Measurements from ENCODE around the gene STK4. TPM values are rescaled to one million over a fixed set of nuclear protein-coding genes. Genes with fewer than 3 reads are reported as not detected.

The STK4 gene
- total RNA-seq, 1 donor from 2014 or later, result 17.4 TPM

DNA sequence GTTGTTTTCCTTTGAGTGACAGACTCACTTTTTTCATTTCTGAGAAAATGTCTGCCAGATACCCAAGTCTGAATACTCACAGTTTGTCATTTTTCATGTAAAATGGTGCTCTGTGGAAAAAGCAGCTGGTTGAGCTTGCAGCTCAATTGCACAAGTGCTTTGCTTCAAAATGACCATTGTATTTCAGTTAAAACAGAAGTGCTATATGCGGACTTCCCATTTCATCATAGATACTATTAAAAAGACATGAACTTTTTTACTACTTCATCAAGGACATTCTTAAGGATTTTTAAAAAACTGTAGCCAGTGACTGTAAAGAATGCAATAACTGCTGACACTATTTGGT lies 73.1 kb downstream of the STK4 start:
- H3K4me3 ChIP-seq (ENCODE audit: low read depth, low read length), result no peak overlapping the region
- TF ChIP-seq, protein P1, sequence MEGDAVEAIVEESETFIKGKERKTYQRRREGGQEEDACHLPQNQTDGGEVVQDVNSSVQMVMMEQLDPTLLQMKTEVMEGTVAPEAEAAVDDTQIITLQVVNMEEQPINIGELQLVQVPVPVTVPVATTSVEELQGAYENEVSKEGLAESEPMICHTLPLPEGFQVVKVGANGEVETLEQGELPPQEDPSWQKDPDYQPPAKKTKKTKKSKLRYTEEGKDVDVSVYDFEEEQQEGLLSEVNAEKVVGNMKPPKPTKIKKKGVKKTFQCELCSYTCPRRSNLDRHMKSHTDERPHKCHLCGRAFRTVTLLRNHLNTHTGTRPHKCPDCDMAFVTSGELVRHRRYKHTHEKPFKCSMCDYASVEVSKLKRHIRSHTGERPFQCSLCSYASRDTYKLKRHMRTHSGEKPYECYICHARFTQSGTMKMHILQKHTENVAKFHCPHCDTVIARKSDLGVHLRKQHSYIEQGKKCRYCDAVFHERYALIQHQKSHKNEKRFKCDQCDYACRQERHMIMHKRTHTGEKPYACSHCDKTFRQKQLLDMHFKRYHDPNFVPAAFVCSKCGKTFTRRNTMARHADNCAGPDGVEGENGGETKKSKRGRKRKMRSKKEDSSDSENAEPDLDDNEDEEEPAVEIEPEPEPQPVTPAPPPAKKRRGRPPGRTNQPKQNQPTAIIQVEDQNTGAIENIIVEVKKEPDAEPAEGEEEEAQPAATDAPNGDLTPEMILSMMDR (conservative IDR thresholded peaks at IDR 0.05; ENCODE audit: low read depth, low read length), result no peak

DNA sequence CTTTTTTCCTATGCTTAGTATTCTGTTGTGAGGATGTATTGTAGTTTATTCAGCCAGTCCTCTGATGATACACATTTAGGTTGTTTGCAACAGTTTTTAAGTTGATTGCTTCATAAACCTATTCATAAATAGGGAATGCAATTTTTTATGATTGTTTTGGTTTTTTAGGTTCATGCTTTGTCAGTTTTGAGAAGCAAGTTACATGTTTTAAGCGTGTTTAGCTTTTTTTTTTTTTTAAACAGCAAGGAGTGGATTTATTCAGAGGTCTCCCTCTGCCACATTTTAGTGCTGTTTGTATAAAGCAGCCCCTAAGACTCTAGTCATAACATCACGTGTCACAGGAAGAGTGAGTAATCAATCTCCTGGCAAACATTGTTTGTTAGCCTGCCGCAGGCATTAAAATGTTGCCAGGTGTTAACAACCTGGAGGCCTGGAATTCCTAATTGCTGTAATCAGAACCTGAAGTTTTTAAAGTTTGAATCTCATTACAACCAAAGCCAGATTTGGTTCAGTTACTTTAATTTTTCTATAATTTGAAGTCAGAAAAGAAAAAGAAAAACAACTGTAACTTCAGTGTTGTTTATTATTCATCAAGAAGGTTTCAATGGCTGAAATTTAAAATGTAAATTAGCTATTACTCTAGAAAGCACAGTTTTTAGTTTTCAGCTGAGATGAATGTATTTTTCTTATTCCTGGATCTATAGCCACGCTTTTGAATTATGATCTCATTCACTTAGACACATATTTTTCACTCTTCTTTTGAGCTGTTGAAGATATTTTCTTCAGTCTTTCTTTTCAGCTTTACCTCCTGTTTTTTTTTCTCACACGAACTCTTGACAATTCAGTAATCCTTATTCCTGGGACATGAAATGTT lies 75.4 kb downstream of the STK4 start:
- no peak overlapping the region for H3K4me3 ChIP-seq (ENCODE audit: low read depth, low read length)
- TF ChIP-seq, protein P1 (conservative IDR thresholded peaks at IDR 0.05; ENCODE audit: low read depth, low read length), result no peak
- DNase-seq (ENCODE audit: low read depth), result no peak

More for the DNA sequence above, 73.1 kb downstream of the STK4 start:
- DNase-seq (ENCODE audit: low read depth), result no peak

DNA sequence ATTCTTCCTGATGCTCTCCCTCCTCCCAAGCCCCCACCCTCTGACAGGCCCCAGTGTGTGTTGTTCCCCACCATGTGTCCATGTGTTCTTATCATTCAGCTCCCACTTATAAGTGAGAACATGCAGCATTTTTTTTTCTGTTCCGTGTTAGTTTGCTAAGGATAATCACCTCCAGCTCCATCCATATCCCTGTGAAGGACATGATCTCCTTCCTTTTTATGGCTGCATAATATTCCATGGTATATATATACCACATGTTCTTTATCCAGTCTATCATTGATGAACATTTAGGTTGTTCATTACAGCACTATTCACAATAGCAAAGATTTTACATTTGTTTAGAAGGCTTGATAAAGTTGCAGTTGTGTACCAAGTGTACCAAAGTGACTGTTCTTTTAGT lies 76.7 kb downstream of the STK4 start:
- DNase-seq (ENCODE audit: low read depth), result no peak
- TF ChIP-seq, protein P1 (conservative IDR thresholded peaks at IDR 0.05; ENCODE audit: low read depth, low read length), result no peak
- no peak overlapping the region for H3K4me3 ChIP-seq (ENCODE audit: low read depth, low read length)

DNA sequence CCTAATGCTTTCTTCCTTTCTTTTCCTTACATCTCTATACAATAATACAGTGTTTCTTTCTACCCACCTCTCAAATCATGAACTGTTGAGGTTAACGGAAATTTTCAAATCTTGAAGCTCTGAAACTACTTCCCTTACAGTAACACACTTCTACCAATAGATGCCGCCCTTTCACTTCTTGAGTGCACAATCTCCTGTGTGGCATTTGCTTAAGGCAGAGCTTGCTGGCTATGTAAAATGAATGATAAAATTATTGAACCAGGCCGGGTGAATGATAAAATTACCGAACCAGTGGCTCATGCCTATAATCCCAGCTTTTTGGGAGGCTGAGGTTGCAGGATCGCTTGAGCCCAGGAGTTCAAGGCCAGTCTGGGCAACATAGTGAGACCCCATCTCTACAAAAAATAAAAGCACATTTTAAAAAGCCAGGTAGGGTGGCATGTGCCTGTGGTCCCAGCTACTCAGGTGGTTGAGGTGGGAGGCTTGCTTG lies 77.8 kb downstream of the STK4 start:
- DNase-seq (ENCODE audit: low read depth), result no peak
- H3K4me3 ChIP-seq (ENCODE audit: low read depth, low read length), result no peak overlapping the region
- TF ChIP-seq, protein P1 (conservative IDR thresholded peaks at IDR 0.05; ENCODE audit: low read depth, low read length), result peak; percentile 97

DNA sequence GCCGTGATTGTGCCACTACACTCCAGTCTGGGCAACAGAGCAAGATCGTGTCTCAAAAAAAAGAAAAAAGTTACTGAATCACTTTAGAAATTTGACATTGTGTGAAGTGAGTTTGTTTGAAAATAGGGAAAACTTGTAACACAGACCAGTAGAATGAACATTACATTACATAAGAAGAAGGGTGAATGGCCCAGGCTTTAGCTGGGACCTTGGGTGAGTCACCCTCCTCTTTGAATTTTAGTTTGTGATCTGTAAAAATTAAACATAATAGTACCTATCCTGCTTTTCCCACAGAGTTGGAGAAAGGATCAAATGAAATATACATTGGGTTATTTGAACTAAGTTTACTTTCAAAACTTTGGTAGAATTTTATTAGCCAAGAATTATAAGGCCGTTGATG lies 78.3 kb downstream of the STK4 start:
- no peak for DNase-seq (ENCODE audit: low read depth)

DNA sequence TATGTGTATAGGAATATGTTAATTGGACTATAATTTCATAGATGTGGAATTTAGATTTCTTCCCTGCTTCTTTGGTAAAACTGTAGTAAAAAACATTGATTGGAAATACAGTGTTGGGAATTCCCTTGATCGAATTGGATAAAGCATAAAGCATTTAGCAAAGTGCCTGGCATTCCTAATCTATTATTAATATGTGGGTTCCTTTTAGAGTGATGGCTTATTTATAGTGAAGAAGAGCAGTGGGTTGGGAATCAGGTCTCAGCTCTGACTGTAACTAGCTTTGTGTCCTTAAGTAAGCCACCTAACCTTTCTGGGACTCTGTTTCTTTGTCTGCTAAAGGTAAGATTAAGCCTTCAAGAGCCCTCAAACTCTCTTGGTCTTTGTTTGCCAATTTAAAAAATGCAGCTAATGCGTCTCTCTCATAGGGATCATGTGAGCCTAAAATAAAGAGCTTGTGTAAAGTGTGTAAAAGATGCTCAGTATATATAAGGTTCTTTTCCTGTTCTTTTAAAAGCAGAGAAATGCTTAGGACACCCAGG lies 81.3 kb downstream of the STK4 start:
- no peak overlapping the region for H3K4me3 ChIP-seq (ENCODE audit: low read depth, low read length)
- TF ChIP-seq, protein P1 (conservative IDR thresholded peaks at IDR 0.05; ENCODE audit: low read depth, low read length), result no peak
- no peak for DNase-seq (ENCODE audit: low read depth)

More for the DNA sequence above, 78.3 kb downstream of the STK4 start:
- no peak overlapping the region for H3K4me3 ChIP-seq (ENCODE audit: low read depth, low read length)
- TF ChIP-seq, protein P1 (conservative IDR thresholded peaks at IDR 0.05; ENCODE audit: low read depth, low read length), result no peak

Data from epithelial cell of proximal tubule (primary cell).